HG03565 (cell line): ENCODE data around the gene SNHG17.

ENCODE experiments used
- ATAC-seq: cut with Tn5 transposase; IDR thresholded peaks from one replicate; pipeline ENCODE4 v1.9.1; 2021; ENCODE audit warnings: mild to moderate bottlenecking, moderate library complexity; ENCODE audit not compliant: unreplicated experiment

The SNHG17 gene

DNA sequence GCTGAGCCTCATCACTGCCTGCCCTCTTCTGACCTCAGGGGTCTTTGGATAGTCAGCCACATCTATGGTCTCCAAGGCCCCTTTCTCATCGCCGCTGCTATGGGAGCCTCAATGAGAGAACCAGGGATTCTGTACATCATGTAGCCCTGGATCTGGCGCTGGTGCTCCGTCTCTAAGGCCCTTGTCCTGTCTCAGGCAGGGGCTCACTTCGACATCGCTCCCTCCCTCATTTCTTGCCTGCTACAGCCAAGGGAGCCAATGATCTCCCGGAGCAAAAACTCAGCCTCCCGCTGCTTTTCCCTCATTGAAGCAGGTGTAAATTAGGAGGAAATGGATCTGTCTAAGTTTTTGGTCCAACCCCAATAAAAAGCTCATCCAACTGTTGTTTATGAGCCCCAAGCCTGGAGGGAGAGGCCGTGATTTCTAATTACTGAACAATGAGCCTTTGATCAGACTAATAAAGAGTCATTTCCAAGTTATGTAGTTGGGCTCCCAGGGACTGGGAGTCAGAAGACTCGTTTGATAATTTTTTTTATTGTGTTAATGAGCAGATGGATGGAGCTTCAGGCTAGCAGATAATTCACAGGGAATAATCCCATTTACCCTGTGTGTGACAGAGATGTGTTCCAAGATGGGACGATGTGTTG lies 58.0 kb downstream of the SNHG17 start:
- no peak for ATAC-seq

DNA sequence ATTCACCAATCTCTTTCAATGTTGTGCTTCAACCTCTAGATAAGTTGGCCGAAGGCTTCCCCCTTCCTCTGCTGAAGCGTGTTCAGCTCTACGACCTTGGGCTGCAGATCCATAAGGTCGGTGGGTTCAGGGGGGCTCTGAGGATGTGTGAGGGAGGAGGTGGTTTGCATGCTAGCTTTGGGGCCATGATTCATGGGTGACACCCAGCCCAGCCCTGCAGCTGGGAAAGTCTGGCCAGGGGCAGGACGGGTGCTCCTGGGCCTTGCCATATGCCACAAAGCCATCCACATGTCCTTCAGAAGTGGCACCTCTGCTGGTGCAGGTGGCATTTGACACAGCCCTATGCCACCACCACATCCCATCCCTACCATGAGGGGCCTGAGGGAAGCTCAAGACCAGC lies 61.2 kb downstream of the SNHG17 start:
- ATAC-seq, result no peak

- ATAC-seq, result no peak
Measured at GRCh38 chr20:38373231-38373867, 61.8 kb downstream of the SNHG17 start.

- ATAC-seq, result no peak
Measured at GRCh38 chr20:38372806-38373205, 62.3 kb downstream of the SNHG17 start.
